Activated gamma-delta T cell (primary cell): ENCODE data around the gene BCLAF3.

Experiments
- DNase-seq: peaks from one replicate; lab custom pipeline; 2025; lab: John Stamatoyannopoulos, UW

The BCLAF3 gene

DNA sequence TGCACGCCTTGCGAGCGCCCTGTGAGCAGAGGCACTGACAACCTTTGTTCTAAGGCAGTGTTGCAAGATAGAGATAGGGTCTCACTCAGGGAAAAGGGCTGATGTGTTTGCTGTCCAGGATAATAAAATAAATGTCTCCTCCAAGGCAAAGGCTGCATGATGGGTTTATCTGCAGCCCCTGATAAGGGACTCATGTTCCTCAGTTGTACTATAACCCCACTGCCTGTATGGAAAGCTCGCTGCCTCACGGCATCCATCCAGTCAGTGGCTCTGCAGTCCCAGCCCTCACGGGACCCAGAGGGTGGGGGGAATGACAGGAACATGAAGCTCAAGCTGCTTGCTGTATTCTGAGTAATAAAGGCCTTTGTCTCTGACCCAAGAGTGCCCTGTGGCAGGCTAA, 22.6 kb downstream of the BCLAF3 start:
- DNase-seq: no peak

DNA sequence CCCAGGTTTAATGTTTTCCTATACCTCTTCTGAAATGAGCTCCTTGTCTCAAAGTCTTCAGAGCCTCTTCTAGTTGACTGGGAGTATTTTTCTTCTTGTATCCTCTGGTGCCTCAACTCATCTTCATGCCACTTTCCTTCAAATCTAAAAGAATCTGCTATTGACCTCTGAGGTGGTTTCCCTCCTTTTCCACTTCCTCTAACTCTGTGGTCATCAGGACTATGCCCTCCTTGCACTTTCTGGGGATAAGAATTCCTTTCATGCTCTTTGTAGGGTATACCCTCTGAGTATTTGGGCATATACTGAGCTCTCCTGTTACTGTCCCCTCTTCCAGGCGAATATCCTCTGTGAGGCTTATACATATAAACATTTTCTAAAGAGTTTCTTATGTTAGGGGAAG, 24.8 kb downstream of the BCLAF3 start:
- no peak for DNase-seq

DNA sequence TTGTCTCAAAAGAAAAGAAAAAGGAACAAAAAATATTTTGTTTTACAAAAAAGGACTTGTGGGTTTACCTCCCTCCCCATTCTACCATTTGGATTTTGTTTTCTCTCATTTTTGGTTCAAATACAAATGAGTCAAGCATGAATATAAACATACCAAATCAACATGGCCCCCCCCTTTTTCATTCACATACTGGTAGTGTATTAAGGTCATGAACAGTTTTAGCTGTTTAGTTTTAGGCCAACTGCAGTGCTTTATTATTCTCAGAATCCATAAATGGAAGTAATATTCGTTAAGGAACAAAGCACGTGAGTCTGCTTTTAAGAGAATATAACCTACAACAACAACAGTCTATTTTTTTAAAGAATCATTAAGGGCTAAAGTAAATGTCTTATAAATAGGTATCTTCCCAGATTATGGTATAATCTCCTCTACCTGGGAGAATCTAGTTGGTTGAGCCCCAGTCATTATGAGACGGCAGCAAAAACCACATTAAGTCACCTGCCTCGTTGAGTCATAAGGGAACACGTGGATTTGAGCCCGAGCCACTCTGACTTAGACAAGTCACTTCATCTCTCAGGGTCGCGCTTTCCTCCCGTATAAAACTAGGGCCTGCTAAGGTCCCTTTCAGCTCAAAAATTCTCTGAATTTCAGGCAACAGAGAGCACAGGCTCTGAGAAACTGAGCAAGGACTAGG, 26.7 kb downstream of the BCLAF3 start:
- no peak for DNase-seq

DNA sequence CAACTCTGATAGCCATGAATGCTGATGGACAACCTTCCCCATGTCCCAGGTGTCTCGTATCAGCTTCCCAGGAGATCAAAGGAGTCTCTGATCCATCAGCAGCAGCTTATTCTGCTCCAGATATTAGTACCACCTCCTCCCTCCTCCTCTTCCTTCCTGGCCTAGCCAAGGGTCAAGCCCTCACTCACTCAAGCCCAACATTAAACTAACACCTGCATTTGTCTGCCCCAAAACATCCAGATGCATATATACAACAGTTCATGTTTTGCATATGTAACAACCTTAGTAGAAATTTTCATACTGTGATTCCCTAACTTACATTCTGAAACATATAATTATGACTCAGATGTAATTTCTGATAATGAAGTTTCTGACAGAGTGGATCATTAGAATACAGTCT, 29.9 kb downstream of the BCLAF3 start:
- DNase-seq: no peak

DNA sequence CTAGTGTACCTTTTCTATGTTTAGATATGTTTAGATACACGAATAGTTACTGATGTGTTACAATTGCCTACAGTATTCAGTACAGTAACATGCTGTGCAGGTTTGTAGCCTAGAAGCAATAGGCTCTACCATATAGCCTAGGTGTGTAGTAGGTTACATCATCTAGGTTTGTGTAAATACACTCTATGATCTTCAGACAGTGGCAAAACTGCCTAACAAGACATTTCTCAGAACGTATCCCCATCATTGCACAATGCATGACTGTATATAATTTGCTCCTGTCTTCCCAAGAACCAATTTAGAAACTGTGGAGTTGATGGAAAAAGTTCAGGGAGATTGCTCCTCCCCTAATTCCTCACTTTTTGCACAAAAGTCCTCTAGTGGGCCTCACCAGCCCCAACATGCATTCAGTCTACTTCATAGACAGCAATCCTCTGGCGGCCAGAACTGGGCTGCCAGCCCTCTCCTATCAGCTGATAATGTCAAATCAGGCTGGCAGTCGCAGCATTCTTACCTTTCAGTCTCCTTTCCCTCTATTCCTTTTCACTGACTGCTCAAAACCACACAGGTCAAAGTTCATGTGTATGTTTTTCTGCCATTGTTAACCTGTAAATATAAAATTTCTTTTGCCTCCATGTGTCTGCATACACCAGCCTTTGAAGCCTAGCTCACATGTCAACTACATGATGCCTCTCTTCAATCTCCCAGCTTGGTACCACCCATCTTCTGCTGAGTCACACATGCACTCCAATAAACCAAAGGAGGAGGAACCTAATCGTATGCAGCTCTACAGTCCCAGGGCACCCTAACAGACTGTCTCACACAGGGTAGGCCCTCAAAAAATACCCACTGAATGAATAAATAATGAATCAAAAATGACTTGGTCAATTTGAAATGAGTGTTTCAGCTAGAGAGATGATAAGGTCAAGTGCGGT, 32.0 kb downstream of the BCLAF3 start:
- DNase-seq: no peak

DNA sequence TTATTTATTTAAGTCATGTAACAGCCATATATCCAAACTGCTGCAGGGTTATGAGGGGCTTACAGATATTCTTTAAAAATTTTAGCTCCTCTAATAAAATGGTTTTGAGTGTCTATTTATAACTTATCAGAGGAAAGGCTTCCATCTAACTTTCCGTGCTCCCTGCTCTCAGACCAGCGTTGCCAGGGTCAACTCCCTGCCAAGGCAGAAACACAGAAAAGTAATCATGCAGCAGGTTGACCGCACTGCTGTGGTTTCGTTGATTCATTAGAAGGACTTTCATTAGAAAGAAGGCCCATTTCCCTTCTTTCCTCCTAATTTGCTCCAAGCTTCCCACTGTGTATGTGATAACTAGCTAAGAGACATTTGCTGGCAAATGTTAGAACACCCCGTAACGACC, 33.9 kb downstream of the BCLAF3 start:
- no peak for DNase-seq

DNA sequence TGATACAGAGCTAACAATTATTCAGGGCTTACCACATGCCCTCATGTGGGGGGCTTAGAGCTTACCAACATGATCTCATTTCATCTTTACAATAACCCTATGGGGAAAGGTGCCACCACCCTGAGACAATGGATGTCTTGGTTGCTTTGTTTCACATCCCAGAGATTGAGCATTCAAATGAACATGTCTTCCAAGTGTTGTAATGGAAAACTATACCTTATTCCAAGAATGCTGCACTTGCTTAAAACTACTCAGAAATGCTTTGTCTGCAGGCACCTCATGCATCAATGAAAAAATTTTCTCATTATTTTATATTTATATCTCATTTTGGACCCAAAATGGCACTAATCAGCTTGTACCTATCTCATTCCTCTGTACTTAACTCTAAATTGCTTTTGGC, 34.6 kb downstream of the BCLAF3 start:
- no peak for DNase-seq

DNA sequence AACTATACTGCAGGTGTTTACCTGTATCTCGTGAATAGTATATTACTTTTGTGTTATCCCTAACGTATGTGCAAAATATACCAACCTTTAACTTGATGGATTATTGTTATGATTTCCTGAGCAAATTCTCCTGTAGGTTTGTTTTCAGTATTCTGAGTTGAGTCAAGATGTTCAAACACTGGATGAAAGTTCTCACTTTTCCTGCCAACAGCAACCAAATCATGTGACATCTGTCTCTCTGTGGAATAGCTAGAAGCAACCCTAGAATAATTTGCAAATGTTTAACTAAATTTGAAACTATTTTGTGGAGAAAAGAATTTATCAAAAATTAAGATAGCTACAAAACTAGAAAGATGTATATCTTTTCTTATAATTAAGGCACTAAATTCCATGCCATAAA, 35.6 kb downstream of the BCLAF3 start:
- no peak for DNase-seq

DNA sequence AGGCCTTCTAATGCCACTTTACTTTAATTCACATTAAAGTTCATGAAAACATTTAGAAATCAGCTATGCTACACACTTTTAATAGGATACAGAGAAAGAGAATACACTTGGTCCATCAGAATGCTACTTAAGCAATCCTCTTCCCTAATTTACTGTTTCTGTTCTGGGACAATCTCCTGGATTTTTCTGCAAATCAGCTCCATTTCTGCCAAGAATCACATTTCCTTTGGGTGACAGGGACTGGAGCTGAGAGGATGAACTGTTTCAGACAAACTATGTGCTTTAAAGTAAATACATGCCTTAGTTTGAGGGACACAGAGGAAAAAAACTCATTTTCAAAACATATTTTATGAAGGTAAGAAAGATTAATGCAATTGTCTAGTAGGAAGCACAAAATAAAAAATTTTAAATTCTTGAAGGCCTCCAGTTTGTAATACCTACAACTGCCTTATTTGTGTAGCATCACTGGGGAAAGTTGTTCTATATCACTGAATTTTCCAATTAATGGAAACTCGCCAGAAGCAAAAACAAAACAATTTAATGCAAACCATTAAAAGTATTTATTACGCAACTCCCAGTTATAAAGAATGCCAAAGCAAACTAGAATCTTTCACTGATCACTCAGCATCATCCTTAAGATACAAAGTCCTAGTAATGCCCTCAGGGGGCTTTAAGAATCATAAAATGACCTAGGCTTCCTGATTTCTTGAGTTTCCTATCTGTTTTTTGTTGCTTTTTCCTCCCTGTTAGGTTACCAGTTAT, 36.3 kb downstream of the BCLAF3 start:
- no peak for DNase-seq

DNA sequence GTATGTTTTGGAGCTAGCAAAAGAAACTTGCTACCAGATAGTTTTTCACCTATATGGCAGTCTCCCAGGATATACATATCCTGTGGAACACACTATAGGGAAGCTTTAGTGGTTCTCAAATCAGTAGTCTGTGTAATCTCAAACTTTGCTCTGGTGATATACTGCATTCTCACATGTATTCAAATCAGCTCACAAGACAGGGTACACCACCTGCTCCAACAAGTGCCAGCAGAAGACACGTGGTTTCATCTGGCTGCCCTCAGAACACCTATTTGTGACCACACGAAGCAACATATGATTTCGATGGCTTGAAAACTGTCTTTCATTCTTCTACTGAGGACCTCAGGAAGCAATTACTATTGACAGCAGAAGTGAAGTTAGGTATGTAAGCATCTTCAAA, 37.7 kb downstream of the BCLAF3 start:
- DNase-seq: no peak

DNA sequence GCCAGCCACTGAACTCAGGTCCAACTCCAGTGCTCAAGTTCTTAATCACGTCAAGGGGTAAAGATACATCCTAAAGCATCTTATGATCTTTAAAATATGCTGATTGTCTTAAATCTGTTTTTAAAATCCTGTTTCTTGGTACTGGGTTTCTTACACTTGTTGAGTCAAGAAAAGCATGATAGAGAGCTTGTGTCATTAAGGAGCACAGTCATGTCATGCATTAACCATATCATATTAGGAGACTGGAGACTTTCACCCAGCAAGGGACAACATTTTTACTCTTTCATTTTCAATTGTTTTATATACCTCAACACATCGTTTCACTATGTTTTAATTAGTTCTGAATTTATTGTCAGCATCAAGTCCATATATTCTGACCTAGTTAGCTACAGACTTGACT, 41.5 kb downstream of the BCLAF3 start:
- no peak for DNase-seq

DNA sequence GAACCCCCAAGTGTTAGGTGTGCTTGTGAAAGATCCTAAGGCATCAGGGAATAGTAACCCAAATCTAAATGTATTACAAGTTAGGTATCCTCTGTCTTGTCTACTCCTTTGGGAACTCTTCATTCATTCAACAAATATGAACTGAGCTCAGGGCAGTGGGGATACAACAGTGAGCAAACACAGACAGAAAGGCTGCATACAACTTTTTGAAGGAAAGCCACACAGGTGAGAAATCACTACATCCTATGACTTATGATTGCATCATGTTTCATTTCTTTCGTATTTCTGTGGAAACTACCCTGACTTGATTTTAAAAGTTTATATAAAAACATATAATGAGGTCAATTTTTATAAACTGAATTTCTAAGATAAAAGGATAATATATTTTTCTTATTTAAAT, 43.2 kb downstream of the BCLAF3 start:
- no peak for DNase-seq
